C4-2B (cell line): ENCODE measurements around the gene HOXB7.

Experiments used
- ZFX ChIP-seq: fragments of 450-650 bp; IDR thresholded peaks from 2 replicates; pipeline ENCODE4 v1.6.1; 2017
- TF ChIP-seq, protein P1 (sequence below): fragments of 450-650 bp; conservative IDR thresholded peaks from 2 replicates; pipeline ENCODE4 v1.5.1; 2017; ENCODE audit warnings: mild to moderate bottlenecking

DNA sequence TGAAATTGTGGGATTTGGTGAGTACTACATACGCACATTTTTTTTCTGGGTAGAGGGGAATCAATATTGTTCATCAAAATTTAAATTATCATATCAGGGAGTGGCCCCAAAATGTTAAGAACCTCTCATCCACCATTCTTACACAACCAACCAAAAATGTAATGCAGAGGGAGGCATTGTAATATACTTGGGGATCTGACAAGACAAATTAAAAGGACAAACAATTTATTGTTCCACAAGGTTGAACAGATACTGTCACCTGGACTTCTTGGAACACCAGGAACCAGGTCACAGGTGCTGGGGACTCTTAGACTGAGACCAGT, 30.0 kb upstream of the HOXB7 start:
- TF ChIP-seq, protein P1, sequence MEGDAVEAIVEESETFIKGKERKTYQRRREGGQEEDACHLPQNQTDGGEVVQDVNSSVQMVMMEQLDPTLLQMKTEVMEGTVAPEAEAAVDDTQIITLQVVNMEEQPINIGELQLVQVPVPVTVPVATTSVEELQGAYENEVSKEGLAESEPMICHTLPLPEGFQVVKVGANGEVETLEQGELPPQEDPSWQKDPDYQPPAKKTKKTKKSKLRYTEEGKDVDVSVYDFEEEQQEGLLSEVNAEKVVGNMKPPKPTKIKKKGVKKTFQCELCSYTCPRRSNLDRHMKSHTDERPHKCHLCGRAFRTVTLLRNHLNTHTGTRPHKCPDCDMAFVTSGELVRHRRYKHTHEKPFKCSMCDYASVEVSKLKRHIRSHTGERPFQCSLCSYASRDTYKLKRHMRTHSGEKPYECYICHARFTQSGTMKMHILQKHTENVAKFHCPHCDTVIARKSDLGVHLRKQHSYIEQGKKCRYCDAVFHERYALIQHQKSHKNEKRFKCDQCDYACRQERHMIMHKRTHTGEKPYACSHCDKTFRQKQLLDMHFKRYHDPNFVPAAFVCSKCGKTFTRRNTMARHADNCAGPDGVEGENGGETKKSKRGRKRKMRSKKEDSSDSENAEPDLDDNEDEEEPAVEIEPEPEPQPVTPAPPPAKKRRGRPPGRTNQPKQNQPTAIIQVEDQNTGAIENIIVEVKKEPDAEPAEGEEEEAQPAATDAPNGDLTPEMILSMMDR, result no peak
- no peak for TF ChIP-seq ZFX
